Astrocyte (in vitro differentiated cells and primary cell): ENCODE results near the gene GKN2.

Experiments used
- CTCF ChIP-seq: IDR thresholded peaks from 2 replicates; pipeline ENCODE4 v1.5.1; 2011; ENCODE audit warnings: low read depth, mild to moderate bottlenecking, inconsistent platforms, low read length, moderate library complexity; ENCODE audit not compliant: insufficient read depth
- EZH2 ChIP-seq: IDR thresholded peaks from 2 replicates; pipeline ENCODE4 v1.6.1; 2012; ENCODE audit warnings: mild to moderate bottlenecking, low read length, inconsistent platforms; ENCODE audit not compliant: insufficient read depth

GRCh38 chr2:68943581-68944568, 8.8 kb downstream of the GKN2 start:
- TF ChIP-seq EZH2 (no peak), CTCF (peak; percentile 85)
